ENCODE measurements around the gene ZRSR2. TPM values are rescaled to one million over a fixed set of nuclear protein-coding genes. Genes with fewer than 3 reads are reported as not detected.

The ZRSR2 gene
- total RNA-seq, 1 experiment from 2014 or later = 4.6 TPM

GRCh38 chrX:15822922-15823321 is 32.6 kb downstream of the ZRSR2 start:
- intact Hi-C loops (cut with micrococcal nuclease) = no loop called here
- H4K20me1 ChIP-seq (ENCODE audit: insufficient read depth) = no peaks in the 10 kb centered on the region
- ATAC-seq (no peak), DNase-seq (ENCODE audit: low read depth, low spot score) (no peak)
- H3K4me3 ChIP-seq (replicated peaks in 1 of 2; ENCODE audit: low read depth in 1 of 2, low read length in 2 of 2) = no peak overlapping the region
- no peak overlapping the region for H3K9ac ChIP-seq (ENCODE audit: low read length)
- H3K9me3 ChIP-seq (ENCODE audit: control insufficient read depth in 1 of 2, insufficient read depth in 1 of 2, low read depth in 1 of 2, low read length in 2 of 2) = no peaks in the 10 kb centered on the region
- no peaks in the 10 kb centered on the region for H3K79me2 ChIP-seq (ENCODE audit: insufficient read depth, low read length)
- H3K27ac ChIP-seq (ENCODE audit: low read depth, low read length) = no peak overlapping the region
- POLR2A ChIA-PET = no interaction called here
- H2AFZ ChIP-seq (ENCODE audit: low read depth, low read length, poor library complexity, severe bottlenecking) = no peak overlapping the region
- TF ChIP-seq YY1 (IDR thresholded peaks at IDR 0.05; ENCODE audit: extremely low read depth, insufficient replicate concordance, low read depth, low read length) (no peak), SP1 (IDR thresholded peaks at IDR 0.05; ENCODE audit: low read depth) (no peak), CEBPB (IDR thresholded peaks at IDR 0.05; ENCODE audit: low read depth) (no peak), SIN3A (IDR thresholded peaks at IDR 0.05; ENCODE audit: low read depth) (no peak), SRF (IDR thresholded peaks at IDR 0.05; ENCODE audit: low read depth) (no peak), CTCF (IDR thresholded peaks at IDR 0.05 in 2 of 3, conservative IDR thresholded peaks at IDR 0.05 in 1 of 3; ENCODE audit: borderline replicate concordance in 1 of 3, insufficient read depth in 1 of 3, low read depth in 2 of 3, low read length in 2 of 3) (no peak), POLR2A (IDR thresholded peaks at IDR 0.05; ENCODE audit: borderline replicate concordance, extremely low read depth, insufficient read depth, insufficient read length) (no peak), TCF7L2 (IDR thresholded peaks at IDR 0.05; ENCODE audit: borderline replicate concordance, extremely low read depth, insufficient read depth, insufficient read length) (no peak), RAD21 (IDR thresholded peaks at IDR 0.05; ENCODE audit: low read depth) (no peak), ZNF274 (IDR thresholded peaks at IDR 0.05; ENCODE audit: low read depth, low read length) (no peak), EGR1 (IDR thresholded peaks at IDR 0.05; ENCODE audit: low read depth) (no peak), EZH2phosphoT487 (IDR thresholded peaks at IDR 0.05; ENCODE audit: borderline replicate concordance) (no peak), FOSL1 (IDR thresholded peaks at IDR 0.05; ENCODE audit: low read depth) (no peak), ELF1 (IDR thresholded peaks at IDR 0.05; ENCODE audit: borderline replicate concordance, low read depth) (no peak), EZH2 (IDR thresholded peaks at IDR 0.05) (no peak), ZFX (IDR thresholded peaks at IDR 0.05) (no peak), CBX3 (IDR thresholded peaks at IDR 0.05; ENCODE audit: low read depth) (no peak)
- TF ChIP-seq, protein P1, sequence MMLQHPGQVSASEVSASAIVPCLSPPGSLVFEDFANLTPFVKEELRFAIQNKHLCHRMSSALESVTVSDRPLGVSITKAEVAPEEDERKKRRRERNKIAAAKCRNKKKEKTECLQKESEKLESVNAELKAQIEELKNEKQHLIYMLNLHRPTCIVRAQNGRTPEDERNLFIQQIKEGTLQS (IDR thresholded peaks at IDR 0.05) = no peak
- TF ChIP-seq, protein P2, sequence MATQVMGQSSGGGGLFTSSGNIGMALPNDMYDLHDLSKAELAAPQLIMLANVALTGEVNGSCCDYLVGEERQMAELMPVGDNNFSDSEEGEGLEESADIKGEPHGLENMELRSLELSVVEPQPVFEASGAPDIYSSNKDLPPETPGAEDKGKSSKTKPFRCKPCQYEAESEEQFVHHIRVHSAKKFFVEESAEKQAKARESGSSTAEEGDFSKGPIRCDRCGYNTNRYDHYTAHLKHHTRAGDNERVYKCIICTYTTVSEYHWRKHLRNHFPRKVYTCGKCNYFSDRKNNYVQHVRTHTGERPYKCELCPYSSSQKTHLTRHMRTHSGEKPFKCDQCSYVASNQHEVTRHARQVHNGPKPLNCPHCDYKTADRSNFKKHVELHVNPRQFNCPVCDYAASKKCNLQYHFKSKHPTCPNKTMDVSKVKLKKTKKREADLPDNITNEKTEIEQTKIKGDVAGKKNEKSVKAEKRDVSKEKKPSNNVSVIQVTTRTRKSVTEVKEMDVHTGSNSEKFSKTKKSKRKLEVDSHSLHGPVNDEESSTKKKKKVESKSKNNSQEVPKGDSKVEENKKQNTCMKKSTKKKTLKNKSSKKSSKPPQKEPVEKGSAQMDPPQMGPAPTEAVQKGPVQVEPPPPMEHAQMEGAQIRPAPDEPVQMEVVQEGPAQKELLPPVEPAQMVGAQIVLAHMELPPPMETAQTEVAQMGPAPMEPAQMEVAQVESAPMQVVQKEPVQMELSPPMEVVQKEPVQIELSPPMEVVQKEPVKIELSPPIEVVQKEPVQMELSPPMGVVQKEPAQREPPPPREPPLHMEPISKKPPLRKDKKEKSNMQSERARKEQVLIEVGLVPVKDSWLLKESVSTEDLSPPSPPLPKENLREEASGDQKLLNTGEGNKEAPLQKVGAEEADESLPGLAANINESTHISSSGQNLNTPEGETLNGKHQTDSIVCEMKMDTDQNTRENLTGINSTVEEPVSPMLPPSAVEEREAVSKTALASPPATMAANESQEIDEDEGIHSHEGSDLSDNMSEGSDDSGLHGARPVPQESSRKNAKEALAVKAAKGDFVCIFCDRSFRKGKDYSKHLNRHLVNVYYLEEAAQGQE (IDR thresholded peaks at IDR 0.05; ENCODE audit: low read depth) = no peak
- no peaks in the 10 kb centered on the region for H3K27me3 ChIP-seq (ENCODE audit: insufficient read depth, low read length)
- H3K4me1 ChIP-seq (ENCODE audit: control insufficient read depth in 1 of 2, insufficient read depth in 2 of 2, low read length in 2 of 2) = no peaks in the 10 kb centered on the region
- BruUV-seq (replicated peaks) = no TSS peak
- RAD21 ChIA-PET (ENCODE audit: low non-redundant PET in 1 of 2, low total read pairs in 2 of 2, uncharacterized antibody in 2 of 2, unreplicated experiment in 2 of 2) = no interaction called here
- no peaks in the 10 kb centered on the region for H3K9me2 ChIP-seq (ENCODE audit: insufficient read depth)
- H3K36me3 ChIP-seq (ENCODE audit: control insufficient read depth in 1 of 2, insufficient read depth in 2 of 2, low read length in 2 of 2) = peaks cover 0 to 5% of the 10 kb centered on the region in 2 experiments; a peak in 2 of 4 replicates
- CTCF ChIA-PET = no interaction called here
- H3K4me2 ChIP-seq (ENCODE audit: low read length) = no peak overlapping the region

Measured in HCT116 (cell line).